Neural progenitor cell (in vitro differentiated cells): ENCODE results near the gene ADA. TPM values are rescaled to one million over a fixed set of nuclear protein-coding genes. Genes with fewer than 3 reads are reported as not detected.

ENCODE experiments used
- DNase-seq: peaks from one replicate; pipeline ENCODE4 v3.0.0-alpha.2; 2016; ENCODE audit warnings: low spot score
- H2AFZ ChIP-seq: fragments of 200-600 bp; sonication (generic); replicated peaks from 2 replicates; pipeline ENCODE4 v1.6.1; 2016; ENCODE audit warnings: antibody characterized with exemption
- H3F3A ChIP-seq: fragments of 200-600 bp; sonication (generic); 2 replicates; pipeline ENCODE4 v1.6.1; 2016; ENCODE audit warnings: antibody characterized with exemption, low read depth
- H3K27ac ChIP-seq: fragments of 200-600 bp; sonication (generic); 2 replicates; pipeline ENCODE4 v1.5.1; 2016; ENCODE audit warnings: mild to moderate bottlenecking
- H3K27me3 ChIP-seq: fragments of 200-600 bp; sonication (generic); 2 replicates; pipeline ENCODE4 v1.6.1; 2016; ENCODE audit warnings: mild to moderate bottlenecking, moderate library complexity
- H3K36me3 ChIP-seq: fragments of 200-600 bp; sonication (generic); 2 replicates; pipeline ENCODE4 v1.5.1; 2016
- H3K4me1 ChIP-seq: fragments of 200-600 bp; sonication (generic); 2 replicates; pipeline ENCODE4 v1.6.1; 2016; ENCODE audit warnings: mixed run types
- H3K4me2 ChIP-seq: fragments of 200-600 bp; sonication (generic); 2 replicates; pipeline ENCODE4 v1.6.1; 2016
- H3K4me3 ChIP-seq: fragments of 200-600 bp; sonication (generic); 2 replicates; pipeline ENCODE4 v1.5.1; 2016
- H3K79me2 ChIP-seq: fragments of 200-600 bp; sonication (generic); 2 replicates; pipeline ENCODE4 v1.6.1; 2016; ENCODE audit warnings: low read depth
- H3K9ac ChIP-seq: fragments of 200-600 bp; sonication (generic); 2 replicates; pipeline ENCODE4 v1.6.1; 2016
- H3K9me3 ChIP-seq: fragments of 200-600 bp; sonication (generic); 2 replicates; pipeline ENCODE4 v1.5.1; 2016; ENCODE audit warnings: low read depth
- H4K20me1 ChIP-seq: fragments of 200-600 bp; sonication (generic); 2 replicates; pipeline ENCODE4 v1.6.1; 2016; ENCODE audit warnings: low read depth
- H3K27ac Mint-ChIP-seq: 3 replicates; pipeline ENCODE4 v1.8.0; 2021; ENCODE audit warnings: mixed read lengths
- H3K27me3 Mint-ChIP-seq: 2 replicates; pipeline ENCODE4 v1.8.0; 2022; ENCODE audit warnings: low read depth, mild to moderate bottlenecking, inconsistent platforms, moderate library complexity, mixed read lengths; ENCODE audit not compliant: insufficient read depth
- H3K36me3 Mint-ChIP-seq: 3 replicates; pipeline ENCODE4 v1.8.0; 2021; ENCODE audit warnings: mixed read lengths
- H3K4me1 Mint-ChIP-seq: 3 replicates; pipeline ENCODE4 v1.8.0; 2021; ENCODE audit warnings: mixed read lengths
- H3K4me3 Mint-ChIP-seq: 3 replicates; pipeline ENCODE4 v1.8.0; 2021; ENCODE audit warnings: mild to moderate bottlenecking, moderate library complexity, mixed read lengths
- H3K9me3 Mint-ChIP-seq: 3 replicates; pipeline ENCODE4 v1.8.0; 2020; ENCODE audit warnings: mixed read lengths
- EZH2 ChIP-seq: fragments of 200-600 bp; sonication (generic); IDR thresholded peaks from 2 replicates; pipeline ENCODE4 v1.6.1; 2017; ENCODE audit warnings: antibody characterized with exemption, mild to moderate bottlenecking, moderate library complexity
- EZH2phosphoT487 ChIP-seq: fragments of 200-600 bp; sonication (generic); IDR thresholded peaks from 2 replicates; pipeline ENCODE4 v1.6.1; 2017; ENCODE audit warnings: antibody characterized with exemption
- total RNA-seq: library from RNA; depleted of rRNA; stranded (reverse); fragments of >200 nt; gene quantifications from 2 replicates; pipeline ENCODE4 v1.2.3, GENCODE V29; 2015; ENCODE audit warnings: low replicate concordance
- TF ChIP-seq, protein P1 (sequence below): fragments of 200-600 bp; sonication (generic); IDR thresholded peaks from 2 replicates; pipeline ENCODE4 v1.5.1; 2017; ENCODE audit warnings: antibody characterized with exemption, mild to moderate bottlenecking

ADA gene
- total RNA-seq, 1 donor from 2014 or later, result 29.7 TPM

DNA sequence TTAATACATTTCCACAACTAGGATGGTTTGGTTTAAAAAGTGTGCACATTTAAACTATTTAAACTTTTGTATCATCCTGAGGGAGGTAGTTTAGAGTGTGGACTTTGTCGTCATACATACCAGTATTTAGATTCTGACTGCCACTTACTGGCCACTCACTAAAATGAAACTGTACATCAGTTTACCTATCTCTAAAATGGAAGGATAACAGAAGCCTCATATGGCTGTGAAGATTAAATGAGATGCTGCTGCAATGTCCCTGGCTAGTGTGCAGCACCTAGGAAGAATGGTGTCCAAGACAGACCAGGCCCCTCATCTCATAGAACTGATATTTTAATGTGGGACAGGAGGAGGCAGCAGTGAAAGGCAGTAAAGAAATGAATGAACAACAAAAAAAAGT is 81.1 kb downstream of the ADA start:
- Mint-ChIP-seq H3K36me3 (no peaks in the 10 kb centered on the region), H3K4me1 (peaks cover 9% of the 10 kb centered on the region), H3K27ac (no peak overlapping the region), H3K27me3 (no peaks in the 10 kb centered on the region), H3K9me3 (no peaks in the 10 kb centered on the region), H3K4me3 (no peak overlapping the region)
- TF ChIP-seq, protein P1, sequence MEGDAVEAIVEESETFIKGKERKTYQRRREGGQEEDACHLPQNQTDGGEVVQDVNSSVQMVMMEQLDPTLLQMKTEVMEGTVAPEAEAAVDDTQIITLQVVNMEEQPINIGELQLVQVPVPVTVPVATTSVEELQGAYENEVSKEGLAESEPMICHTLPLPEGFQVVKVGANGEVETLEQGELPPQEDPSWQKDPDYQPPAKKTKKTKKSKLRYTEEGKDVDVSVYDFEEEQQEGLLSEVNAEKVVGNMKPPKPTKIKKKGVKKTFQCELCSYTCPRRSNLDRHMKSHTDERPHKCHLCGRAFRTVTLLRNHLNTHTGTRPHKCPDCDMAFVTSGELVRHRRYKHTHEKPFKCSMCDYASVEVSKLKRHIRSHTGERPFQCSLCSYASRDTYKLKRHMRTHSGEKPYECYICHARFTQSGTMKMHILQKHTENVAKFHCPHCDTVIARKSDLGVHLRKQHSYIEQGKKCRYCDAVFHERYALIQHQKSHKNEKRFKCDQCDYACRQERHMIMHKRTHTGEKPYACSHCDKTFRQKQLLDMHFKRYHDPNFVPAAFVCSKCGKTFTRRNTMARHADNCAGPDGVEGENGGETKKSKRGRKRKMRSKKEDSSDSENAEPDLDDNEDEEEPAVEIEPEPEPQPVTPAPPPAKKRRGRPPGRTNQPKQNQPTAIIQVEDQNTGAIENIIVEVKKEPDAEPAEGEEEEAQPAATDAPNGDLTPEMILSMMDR, result no peak
- TF ChIP-seq EZH2phosphoT487, result no peak
- TF ChIP-seq EZH2, result no peak
- Histone ChIP-seq H3K4me1 (no peaks in the 10 kb centered on the region), H3K36me3 (no peaks in the 10 kb centered on the region), H2AFZ (no peak overlapping the region), H3K27ac (no peak overlapping the region), H3K9ac (no peak overlapping the region), H3K4me3 (no peak overlapping the region), H4K20me1 (no peaks in the 10 kb centered on the region), H3K79me2 (peaks cover 5% of the 10 kb centered on the region), H3K27me3 (no peaks in the 10 kb centered on the region), H3F3A (no peaks in the 10 kb centered on the region), H3K4me2 (no peak overlapping the region), H3K9me3 (no peaks in the 10 kb centered on the region)
- no peak for DNase-seq

Other genes starting within 250 kb of the ADA start
- 7.8 and 9.8 TPM in 2 replicates for gene TTPAL, start 175.8 kb downstream of the ADA start, total RNA-seq
- gene SERINC3, start 129.6 kb downstream of the ADA start, total RNA-seq, result 32.9 and 38.8 TPM in 2 replicates
- 40.6 and 64.6 TPM in 2 replicates for gene PKIG, start 69.1 kb downstream of the ADA start, total RNA-seq
- gene CCN5, start 63.7 kb upstream of the ADA start, total RNA-seq, result not detected in 2 replicates
- gene KCNK15, start 94.2 kb upstream of the ADA start, total RNA-seq, result 0.21 TPM in 1 of 2 replicates, not detected in the other
- gene RIMS4, start 158.8 kb upstream of the ADA start, total RNA-seq, result 5.3 and 7.8 TPM in 2 replicates
- 99.4 and 107 TPM in 2 replicates for gene YWHAB, start 234.0 kb upstream of the ADA start, total RNA-seq